Measurements from ENCODE around the gene DEFB112. TPM values are rescaled to one million over a fixed set of nuclear protein-coding genes. Genes with fewer than 3 reads are reported as not detected.

DEFB112 gene
- total RNA-seq, 3 donors from 2014 or later: not detected

DNA sequence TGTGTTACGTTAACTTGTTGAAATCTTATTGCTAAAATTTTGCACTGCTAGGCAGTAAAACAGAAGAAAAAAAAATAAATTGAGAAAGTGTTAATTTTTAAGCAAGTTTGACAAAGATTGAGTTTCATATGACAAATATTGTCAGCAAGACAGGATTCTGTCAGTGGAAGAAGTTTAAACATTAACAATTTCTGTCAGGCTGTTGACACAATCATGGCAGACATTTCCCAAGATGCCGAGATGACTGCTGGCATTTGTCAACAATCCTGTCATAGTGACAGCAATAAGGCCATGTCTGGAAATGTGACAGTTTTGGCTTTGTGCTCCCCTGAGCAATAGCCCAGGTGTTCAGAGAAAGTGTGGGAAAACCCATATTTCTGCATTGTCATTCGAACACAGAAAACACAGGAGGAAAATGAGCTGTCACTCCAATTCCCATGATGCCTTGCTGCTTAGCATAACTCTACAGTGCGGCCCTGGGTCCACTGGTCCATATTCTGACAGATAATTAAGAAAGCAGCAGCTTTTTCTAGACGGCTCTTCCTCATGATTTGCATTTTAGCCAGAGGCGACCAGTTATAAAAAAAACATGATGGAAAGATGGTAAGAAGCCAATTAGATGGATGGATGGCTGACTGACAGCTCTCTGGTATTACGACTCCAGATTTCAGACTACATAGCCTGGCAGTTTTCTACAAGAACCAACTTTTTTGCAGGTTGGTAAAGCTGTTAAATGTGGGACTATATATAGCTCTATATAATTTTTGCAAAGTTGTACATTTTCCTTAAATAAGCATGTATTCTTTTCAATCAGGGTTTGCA lies 43.6 kb upstream of the DEFB112 start:
- Histone ChIP-seq H3K4me3 (no peak overlapping the region), H3K36me3 (ENCODE audit: low read depth) (no peaks in the 10 kb centered on the region), H3K4me1 (ENCODE audit: low read depth) (no peaks in the 10 kb centered on the region), H3K9me3 (no peaks in the 10 kb centered on the region)
- DNase-seq: no peak
- ATAC-seq: no peak
- TF ChIP-seq, protein P1, sequence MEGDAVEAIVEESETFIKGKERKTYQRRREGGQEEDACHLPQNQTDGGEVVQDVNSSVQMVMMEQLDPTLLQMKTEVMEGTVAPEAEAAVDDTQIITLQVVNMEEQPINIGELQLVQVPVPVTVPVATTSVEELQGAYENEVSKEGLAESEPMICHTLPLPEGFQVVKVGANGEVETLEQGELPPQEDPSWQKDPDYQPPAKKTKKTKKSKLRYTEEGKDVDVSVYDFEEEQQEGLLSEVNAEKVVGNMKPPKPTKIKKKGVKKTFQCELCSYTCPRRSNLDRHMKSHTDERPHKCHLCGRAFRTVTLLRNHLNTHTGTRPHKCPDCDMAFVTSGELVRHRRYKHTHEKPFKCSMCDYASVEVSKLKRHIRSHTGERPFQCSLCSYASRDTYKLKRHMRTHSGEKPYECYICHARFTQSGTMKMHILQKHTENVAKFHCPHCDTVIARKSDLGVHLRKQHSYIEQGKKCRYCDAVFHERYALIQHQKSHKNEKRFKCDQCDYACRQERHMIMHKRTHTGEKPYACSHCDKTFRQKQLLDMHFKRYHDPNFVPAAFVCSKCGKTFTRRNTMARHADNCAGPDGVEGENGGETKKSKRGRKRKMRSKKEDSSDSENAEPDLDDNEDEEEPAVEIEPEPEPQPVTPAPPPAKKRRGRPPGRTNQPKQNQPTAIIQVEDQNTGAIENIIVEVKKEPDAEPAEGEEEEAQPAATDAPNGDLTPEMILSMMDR (IDR thresholded peaks at IDR 0.05): no peak
- intact Hi-C loops (cut with DNase I, micrococcal nuclease): no loop called here

DNA sequence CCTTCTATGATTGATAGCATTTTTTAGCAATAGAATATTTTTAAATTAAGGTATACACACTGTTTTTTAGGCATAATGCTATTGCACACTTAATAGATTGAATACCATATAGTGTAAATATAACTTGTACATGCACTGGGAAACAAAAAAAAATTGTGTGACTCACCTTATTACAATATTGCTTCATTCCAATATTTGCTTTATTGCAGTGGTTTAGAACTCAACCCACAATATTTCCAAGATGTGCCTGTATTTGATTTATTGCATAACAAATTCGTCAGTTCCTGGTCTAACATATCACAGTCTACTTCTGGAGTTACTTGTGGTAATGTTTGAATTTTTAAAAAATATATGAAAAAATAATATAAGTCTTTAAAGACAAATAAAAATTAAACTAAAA lies 41.9 kb upstream of the DEFB112 start:
- no peak for ATAC-seq

GRCh38 chr6:50089911-50090310 lies 40.2 kb upstream of the DEFB112 start:
- H3K4me3 ChIP-seq: no peak overlapping the region
- TF ChIP-seq, protein P1 (IDR thresholded peaks at IDR 0.05): no peak
- no peak for DNase-seq
- no peaks in the 10 kb centered on the region for H3K36me3 ChIP-seq (ENCODE audit: low read depth)
- no peaks in the 10 kb centered on the region for H3K4me1 ChIP-seq (ENCODE audit: low read depth)
- no peak for ATAC-seq
- H3K9me3 ChIP-seq: no peaks in the 10 kb centered on the region
- intact Hi-C loops (cut with DNase I, micrococcal nuclease): no loop called here

More for the DNA sequence above, 41.9 kb upstream of the DEFB112 start:
- no peak for DNase-seq
- TF ChIP-seq, protein P1 (IDR thresholded peaks at IDR 0.05): no peak
- H3K9me3 ChIP-seq: no peaks in the 10 kb centered on the region
- intact Hi-C loops (cut with DNase I, micrococcal nuclease): no loop called here
- H3K4me1 ChIP-seq (ENCODE audit: low read depth): no peaks in the 10 kb centered on the region
- no peak overlapping the region for H3K4me3 ChIP-seq
- H3K36me3 ChIP-seq (ENCODE audit: low read depth): no peaks in the 10 kb centered on the region

GRCh38 chr6:50087231-50087954 lies 37.7 kb upstream of the DEFB112 start:
- H3K4me3 ChIP-seq: no peak overlapping the region
- no peaks in the 10 kb centered on the region for H3K9me3 ChIP-seq
- H3K36me3 ChIP-seq (ENCODE audit: low read depth): no peaks in the 10 kb centered on the region
- DNase-seq (no peak), ATAC-seq (no peak)
- intact Hi-C loops (cut with DNase I, micrococcal nuclease): no loop called here
- TF ChIP-seq, protein P1 (IDR thresholded peaks at IDR 0.05): no peak
- no peaks in the 10 kb centered on the region for H3K4me1 ChIP-seq (ENCODE audit: low read depth)

- TF ChIP-seq, protein P1 (IDR thresholded peaks at IDR 0.05): no peak
- intact Hi-C loops (cut with DNase I, micrococcal nuclease): no loop called here
- Histone ChIP-seq H3K4me1 (ENCODE audit: low read depth) (no peaks in the 10 kb centered on the region), H3K9me3 (no peaks in the 10 kb centered on the region), H3K36me3 (ENCODE audit: low read depth) (no peaks in the 10 kb centered on the region), H3K4me3 (no peak overlapping the region)
- ATAC-seq (no peak), DNase-seq (no peak)
These were observed 27.7 kb upstream of the DEFB112 start for GRCh38 chr6:50077385-50077784.
